CD4-positive, alpha-beta T cell treated with Interleukin-15 for 1 hour (primary cell): Measurements from ENCODE around the gene TBRG4.

Source experiments
- DNase-seq: peaks from one replicate; pipeline ENCODE4 v3.0.0-alpha.2; 2020

The TBRG4 gene

GRCh38 chr7:45073031-45073785, 38.3 kb downstream of the TBRG4 start:
- DNase-seq, result no peak

- DNase-seq, result no peak
These were observed 39.1 kb downstream of the TBRG4 start for GRCh38 chr7:45072131-45073030.

GRCh38 chr7:45071528-45071927, 40.0 kb downstream of the TBRG4 start:
- DNase-seq, result no peak

DNA sequence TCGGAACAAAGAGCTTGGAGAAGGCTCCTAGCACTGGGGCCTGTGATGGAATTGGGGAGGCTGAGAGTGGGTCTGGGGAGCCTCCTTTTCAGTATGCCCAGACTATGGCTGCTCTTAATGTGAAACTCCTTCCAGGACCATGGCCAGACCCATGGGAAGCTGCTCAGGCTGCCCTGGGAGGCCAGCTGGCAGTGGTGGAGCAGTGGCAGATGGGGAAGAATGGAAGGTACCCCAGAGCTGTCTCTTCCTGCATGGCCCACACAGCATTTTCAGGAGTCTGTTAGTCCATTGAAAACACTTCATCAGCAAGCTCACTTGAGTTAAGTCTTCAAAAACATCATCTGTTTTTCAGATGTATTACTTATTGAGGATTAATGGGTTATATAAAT, 41.2 kb downstream of the TBRG4 start:
- no peak for DNase-seq

GRCh38 chr7:45069444-45070253, 41.8 kb downstream of the TBRG4 start:
- no peak for DNase-seq

DNA sequence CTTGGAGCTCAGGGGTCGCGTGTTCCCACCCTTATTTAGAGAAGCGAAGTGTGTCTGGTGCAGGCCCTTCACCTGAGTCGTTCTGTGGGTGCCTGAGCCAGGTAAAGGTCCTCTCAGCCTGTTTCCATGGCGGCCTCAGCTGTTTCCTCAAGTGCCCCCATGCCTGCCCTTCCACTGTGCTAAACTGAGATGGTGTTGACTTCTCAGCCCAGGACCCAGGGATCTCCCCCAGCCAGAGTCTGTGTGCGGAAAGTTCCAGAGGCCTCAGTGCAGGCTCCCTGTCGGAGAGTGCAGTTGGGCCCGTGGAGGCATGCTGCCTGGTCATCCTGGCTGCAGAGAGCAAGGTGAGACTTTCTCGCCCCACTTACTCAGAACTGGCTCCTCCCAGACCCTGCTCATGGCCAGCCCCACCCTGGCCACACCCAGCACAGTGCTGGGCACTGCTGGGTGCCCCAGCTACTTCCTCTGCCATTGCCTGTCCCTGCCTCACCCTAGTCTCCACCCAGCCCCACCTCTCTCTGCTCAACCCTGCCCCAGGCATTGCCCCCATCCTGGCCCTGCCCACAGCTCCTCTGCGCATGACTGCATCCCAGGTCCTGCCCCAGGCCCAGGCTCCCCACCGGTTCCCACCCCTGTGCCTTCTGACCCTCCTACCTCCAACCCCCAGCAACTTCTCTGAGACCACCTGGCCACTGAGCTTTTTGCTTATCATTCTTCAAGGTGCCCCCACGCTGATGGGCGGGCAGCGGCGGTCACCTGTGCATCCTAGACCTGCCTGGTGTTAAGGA, 43.1 kb downstream of the TBRG4 start:
- no peak for DNase-seq

GRCh38 chr7:45067582-45067981, 43.9 kb downstream of the TBRG4 start:
- no peak for DNase-seq

DNA sequence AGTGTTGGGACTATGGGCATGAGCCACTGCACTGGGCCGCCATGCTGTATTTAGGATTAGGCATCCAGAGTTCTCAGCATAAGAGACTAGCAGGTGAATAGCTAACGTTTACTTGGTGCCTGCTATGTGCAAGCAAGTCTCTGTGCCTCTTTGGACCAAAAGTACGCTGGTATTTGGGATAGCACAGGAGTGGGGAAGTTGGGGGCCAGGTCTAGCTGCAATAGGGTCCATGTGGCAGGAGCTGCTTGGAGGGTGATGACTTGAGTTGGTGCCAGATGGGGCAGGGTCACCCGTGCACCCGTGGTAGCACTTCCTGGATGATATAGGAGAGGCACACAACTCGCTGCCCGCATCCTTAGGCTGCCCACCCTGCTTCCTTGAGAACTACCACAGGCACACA, 45.1 kb downstream of the TBRG4 start:
- no peak for DNase-seq

DNA sequence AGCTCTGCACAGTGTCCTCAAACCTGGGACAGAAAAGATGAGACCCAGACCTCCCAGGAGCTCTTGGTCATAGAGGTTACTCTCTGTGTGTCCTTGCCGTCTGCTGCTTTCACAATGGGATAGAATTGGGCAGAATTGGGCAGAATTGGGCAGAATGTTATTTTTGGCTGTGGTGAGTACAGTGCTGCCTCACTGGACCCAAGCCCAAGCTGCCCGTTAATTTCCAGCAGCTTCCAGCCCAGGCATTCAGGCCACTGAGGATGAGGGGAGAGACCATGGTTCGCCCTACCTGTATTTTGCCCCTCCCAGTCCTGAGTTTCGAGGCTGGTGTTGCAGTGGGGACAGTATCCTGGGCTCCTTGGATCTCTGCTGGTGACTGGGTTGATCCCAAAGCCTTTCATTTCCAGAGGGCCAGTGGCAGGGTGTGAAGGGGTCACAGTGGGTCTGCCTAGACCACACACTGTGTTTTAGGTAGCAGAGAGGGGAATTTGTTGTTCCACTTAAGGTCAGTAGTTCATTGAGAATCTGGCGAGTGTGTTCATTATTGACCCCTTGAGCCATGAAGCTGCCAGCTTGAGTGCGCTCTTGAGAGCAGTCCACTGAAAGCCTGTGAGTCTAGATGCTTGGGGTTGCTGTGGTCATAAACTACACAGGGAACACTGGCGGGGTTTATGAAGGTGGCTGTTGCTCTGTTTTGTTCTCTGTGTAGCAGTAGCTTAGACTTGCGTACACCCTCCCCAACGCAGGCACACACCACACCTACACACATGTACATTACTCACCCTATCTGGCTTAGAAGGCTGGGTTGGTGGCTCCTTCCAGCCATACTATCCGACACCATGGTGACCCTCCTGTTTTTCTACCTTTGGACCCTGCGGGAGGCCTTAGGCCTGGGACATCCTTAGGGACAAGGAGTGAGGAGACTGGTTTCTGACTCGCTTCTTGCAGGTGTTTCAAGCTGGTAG, 46.2 kb downstream of the TBRG4 start:
- DNase-seq, result no peak

GRCh38 chr7:45064047-45064725, 47.3 kb downstream of the TBRG4 start:
- DNase-seq, result no peak

GRCh38 chr7:45061806-45062425, 49.6 kb downstream of the TBRG4 start:
- no peak for DNase-seq

GRCh38 chr7:45061352-45061751, 50.1 kb downstream of the TBRG4 start:
- DNase-seq, result no peak

GRCh38 chr7:45060295-45060694, 51.2 kb downstream of the TBRG4 start:
- no peak for DNase-seq

DNA sequence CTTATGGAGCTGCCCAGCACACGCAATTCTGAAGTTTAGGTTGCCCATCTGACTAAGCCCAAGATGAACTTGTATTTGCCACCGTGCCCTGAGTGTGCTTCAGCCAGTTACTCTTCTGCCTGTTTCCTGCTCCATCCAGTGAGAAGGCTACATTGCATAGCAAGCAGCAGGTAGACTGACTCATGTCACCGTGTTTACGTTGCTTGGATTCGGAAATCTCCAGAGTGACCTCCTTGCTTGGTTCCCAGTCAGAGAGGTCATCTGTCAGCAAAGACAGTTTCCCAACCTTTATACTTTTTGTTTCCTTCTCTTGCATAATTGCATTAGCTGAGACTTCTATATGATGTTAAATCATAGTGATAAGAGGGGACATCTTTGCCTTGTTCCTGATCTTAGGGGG, 53.6 kb downstream of the TBRG4 start:
- DNase-seq, result no peak

DNA sequence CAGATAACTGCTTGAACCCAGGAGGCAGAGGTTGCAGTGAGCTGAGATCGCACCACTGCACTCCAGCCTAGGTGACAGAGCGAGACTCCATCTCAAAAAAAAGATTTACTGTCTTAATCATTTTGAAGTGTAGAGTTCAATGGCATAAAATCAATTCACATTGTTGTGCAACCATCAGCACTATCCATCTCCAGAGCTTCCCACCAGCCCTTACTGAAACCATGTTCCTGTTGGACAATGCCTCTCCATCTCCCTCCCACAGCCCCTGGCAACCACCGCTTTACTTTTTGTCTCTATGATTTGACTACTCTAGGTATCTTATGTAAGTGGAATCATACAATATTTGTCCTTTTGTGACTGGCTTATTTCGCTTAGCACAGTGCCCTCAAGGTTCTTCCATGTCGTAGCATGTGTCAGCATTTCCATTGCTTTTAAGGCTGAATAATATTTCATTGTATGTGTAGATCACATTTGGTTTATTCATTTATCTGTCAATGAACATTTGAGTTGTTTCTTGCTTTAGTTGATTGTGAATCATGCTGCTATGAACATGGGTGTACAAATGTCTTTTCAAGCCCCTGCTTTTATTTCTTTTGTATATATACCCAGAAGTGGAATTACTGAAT, 55.8 kb downstream of the TBRG4 start:
- DNase-seq, result no peak

GRCh38 chr7:45055016-45055415, 56.5 kb downstream of the TBRG4 start:
- DNase-seq, result no peak

DNA sequence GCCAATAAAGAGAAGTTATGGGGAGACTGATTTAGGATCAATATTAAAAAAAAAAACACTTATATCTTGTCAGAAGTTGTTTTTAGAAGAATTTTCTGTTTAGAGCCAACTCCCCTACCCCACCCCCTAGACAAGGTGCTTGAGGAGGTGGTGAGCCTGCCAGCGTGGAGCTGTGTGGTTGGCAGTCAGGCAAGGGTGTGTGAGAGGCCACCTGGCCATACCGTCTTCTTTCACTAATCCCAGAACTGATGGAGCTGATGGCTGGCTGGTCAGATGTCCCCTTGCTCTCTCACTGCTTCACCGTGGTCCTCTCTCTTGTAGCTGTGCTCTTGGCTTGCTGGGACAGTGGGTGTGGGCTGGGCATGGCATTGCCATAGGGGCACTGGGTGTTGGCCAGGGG, 57.1 kb downstream of the TBRG4 start:
- DNase-seq, result no peak

- no peak for DNase-seq
These were observed 57.6 kb downstream of the TBRG4 start for GRCh38 chr7:45053941-45054340.

GRCh38 chr7:45053401-45053800, 58.1 kb downstream of the TBRG4 start:
- DNase-seq, result no peak

- DNase-seq, result no peak
These were observed 59.5 kb downstream of the TBRG4 start for GRCh38 chr7:45052011-45052410.
